ENCODE data around the gene LPO.

LPO gene

DNA sequence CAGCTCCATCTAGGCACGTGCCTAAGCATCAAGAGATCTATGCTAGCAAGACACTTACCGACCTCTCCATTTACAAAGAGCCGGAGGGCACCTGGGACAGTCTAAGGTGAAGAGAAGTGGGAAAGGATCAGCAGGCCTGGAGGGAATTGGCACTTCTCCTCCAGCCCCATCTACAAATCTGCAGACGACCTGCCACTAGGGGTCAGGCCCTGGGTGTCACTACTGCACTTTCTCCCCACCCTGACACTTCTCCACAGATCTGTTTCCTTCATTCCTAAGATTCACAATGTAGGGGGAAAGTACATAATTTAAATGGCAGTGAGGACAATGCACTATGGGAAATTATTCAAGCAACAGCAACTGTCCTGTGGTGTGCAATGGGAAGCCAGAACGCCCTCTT, 27.5 kb upstream of the LPO start:
- TF ChIP-seq, protein P1, sequence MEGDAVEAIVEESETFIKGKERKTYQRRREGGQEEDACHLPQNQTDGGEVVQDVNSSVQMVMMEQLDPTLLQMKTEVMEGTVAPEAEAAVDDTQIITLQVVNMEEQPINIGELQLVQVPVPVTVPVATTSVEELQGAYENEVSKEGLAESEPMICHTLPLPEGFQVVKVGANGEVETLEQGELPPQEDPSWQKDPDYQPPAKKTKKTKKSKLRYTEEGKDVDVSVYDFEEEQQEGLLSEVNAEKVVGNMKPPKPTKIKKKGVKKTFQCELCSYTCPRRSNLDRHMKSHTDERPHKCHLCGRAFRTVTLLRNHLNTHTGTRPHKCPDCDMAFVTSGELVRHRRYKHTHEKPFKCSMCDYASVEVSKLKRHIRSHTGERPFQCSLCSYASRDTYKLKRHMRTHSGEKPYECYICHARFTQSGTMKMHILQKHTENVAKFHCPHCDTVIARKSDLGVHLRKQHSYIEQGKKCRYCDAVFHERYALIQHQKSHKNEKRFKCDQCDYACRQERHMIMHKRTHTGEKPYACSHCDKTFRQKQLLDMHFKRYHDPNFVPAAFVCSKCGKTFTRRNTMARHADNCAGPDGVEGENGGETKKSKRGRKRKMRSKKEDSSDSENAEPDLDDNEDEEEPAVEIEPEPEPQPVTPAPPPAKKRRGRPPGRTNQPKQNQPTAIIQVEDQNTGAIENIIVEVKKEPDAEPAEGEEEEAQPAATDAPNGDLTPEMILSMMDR (IDR thresholded peaks at IDR 0.05; ENCODE audit: control insufficient read depth, insufficient read depth, low read depth, low read length, missing control alignments), result no peak
- no peak overlapping the region for H3K4me3 ChIP-seq (ENCODE audit: control insufficient read depth, low read depth, low read length)
- no peak for DNase-seq (ENCODE audit: low read depth)

DNA sequence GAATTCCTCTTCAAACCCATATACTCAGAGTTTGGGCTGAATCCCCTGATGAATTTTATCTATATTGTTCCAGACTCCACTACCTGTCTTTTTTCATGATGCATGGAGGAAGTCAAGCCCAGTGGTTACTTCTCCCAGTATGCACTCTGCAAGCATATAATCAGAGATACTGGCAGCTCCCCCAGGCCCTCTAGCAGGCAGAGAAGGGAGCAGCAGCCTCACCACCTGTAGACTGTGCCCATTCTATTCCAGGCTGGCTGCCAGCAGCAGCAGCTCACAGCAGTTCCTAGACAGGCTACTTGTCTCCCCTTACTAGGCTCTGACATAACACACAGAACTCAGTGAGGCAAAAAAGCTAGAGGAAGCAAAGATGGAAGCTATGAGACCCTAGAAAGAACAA, 22.7 kb upstream of the LPO start:
- TF ChIP-seq, protein P1 (IDR thresholded peaks at IDR 0.05; ENCODE audit: control insufficient read depth, insufficient read depth, low read depth, low read length, missing control alignments), result no peak
- DNase-seq (ENCODE audit: low read depth), result no peak
- no peak overlapping the region for H3K4me3 ChIP-seq (ENCODE audit: control insufficient read depth, low read depth, low read length)

DNA sequence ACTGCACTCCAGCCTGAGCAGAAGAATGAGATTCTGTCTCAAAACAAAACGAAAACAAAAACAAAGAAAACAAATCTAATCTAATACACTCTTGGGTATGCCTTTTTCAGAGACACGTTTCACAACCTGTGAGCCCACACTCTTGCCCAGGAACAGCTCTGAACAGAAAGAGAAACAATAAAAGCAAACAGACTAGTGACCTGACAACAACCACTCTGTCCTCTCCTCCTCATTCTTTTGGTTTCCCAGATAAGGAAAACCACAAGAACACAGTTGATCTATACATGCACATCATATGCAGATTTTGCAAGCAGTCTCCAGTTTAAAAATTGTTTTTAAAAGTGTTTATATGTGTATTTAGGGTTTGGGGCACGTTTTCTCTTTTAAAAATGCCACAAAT, 20.6 kb upstream of the LPO start:
- DNase-seq (ENCODE audit: low read depth), result no peak
- TF ChIP-seq, protein P1 (IDR thresholded peaks at IDR 0.05; ENCODE audit: control insufficient read depth, insufficient read depth, low read depth, low read length, missing control alignments), result no peak
- no peak overlapping the region for H3K4me3 ChIP-seq (ENCODE audit: control insufficient read depth, low read depth, low read length)

DNA sequence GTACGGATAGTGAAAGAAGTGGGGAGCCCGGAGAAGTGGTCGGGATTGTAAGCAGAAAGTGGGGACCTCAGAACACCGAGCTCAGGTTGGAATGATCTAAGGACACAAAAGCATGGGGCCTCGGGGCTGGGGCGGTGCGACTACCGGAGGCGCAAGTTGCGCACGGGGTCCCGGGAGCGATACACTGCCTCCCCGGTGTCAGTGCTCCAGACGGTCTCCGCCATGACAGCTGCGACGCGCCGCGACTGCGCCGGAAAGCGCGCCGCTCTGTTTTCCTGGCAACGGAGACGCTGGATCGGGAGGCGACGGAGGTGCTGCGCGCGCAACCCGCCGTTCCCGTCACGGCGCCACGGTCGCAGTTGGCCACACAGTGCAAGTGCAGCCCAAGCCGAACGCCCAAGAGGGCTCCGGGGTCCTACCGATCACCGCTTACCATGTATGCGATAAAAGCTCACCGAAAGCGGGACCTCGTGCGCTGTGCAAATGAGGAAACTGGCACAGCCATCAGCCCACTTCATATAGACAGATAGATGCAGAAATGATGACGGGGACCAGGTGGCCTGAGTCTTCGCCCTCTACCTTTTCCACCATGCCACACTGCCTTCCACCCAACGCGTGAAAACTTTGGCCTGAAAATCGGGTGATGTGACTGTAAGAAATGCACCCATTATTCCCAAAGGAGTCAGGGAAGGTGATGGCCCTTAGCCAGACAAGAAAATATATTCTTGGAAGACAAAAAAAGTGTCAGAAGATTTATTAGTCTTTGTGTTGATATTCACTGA, 19.2 kb upstream of the LPO start, which contains the start of gene MKS1:
Gene MKS1 (minus strand): TSS at position 249 of the 782 bp plus-strand sequence. CDS start 25 bp downstream, at position 224.
- peak; percentile 29 for DNase-seq (ENCODE audit: low read depth)
- H3K4me3 ChIP-seq (ENCODE audit: control insufficient read depth, low read depth, low read length), result peak within 1 kb of the TSS; percentile 51
- TF ChIP-seq, protein P1 (IDR thresholded peaks at IDR 0.05; ENCODE audit: control insufficient read depth, insufficient read depth, low read depth, low read length, missing control alignments), result peak; percentile 63

DNA sequence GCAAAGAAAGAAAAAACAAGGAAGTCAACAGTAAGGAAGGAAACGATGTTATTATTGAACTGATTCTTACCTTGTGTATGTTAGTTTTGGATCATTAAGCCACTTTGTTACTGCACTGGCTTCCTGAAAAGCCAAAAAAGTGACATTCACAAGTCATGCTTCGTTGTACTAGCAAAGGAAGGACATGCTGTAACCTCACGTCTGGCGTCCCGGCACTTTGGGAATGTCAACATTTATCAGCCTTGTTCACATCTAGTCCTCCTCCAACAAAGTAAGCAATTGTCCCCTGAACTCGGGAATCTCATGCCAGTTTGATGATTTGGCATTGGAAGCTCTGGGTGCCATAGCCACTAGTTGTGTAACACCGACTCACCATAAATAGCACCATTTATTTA, 18.6 kb upstream of the LPO start:
- no peak for DNase-seq (ENCODE audit: low read depth)
- TF ChIP-seq, protein P1 (IDR thresholded peaks at IDR 0.05; ENCODE audit: control insufficient read depth, insufficient read depth, low read depth, low read length, missing control alignments), result no peak
- H3K4me3 ChIP-seq (ENCODE audit: control insufficient read depth, low read depth, low read length), result no peak overlapping the region

DNA sequence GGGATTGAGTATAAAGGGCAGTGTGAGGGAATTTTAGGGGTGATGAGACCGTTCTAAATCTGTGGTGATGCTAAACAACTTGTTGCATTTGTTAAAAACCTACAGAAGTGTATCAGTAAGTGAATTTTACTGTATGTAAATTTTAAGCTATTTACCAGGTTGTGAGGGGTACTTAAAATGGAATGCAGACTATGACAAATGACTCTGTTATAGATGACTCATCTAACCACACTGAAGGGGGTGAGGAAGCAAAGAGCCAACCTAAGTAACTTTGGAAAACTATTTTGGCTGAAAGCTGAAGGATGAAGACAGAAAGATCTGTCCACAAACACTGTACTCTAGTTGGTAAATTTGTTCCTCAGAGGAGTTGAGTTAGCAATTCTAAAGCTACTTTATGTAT, 14.1 kb upstream of the LPO start:
- H3K4me3 ChIP-seq (ENCODE audit: control insufficient read depth, low read depth, low read length), result no peak overlapping the region
- peak; percentile 35 for DNase-seq (ENCODE audit: low read depth)
- TF ChIP-seq, protein P1 (IDR thresholded peaks at IDR 0.05; ENCODE audit: control insufficient read depth, insufficient read depth, low read depth, low read length, missing control alignments), result no peak

All from AG09309 (cell line).